DOHH2 (cell line): ENCODE data around the gene SRGAP1.

Experiments
- EZH2phosphoT487 ChIP-seq: fragments of 200-600 bp; sonication (generic); IDR thresholded peaks from 2 replicates; pipeline ENCODE4 v1.6.1; 2017; ENCODE audit warnings: borderline replicate concordance, mild to moderate bottlenecking, antibody characterized with exemption, low read length, moderate library complexity, mixed read lengths
- TF ChIP-seq, protein P1 (sequence below): fragments of 200-600 bp; sonication (generic); IDR thresholded peaks from one replicate; pipeline ENCODE4 v1.5.1; 2014; ENCODE audit warnings: antibody characterized with exemption, mild to moderate bottlenecking, low read depth, low read length; ENCODE audit not compliant: poor library complexity, severe bottlenecking

DNA sequence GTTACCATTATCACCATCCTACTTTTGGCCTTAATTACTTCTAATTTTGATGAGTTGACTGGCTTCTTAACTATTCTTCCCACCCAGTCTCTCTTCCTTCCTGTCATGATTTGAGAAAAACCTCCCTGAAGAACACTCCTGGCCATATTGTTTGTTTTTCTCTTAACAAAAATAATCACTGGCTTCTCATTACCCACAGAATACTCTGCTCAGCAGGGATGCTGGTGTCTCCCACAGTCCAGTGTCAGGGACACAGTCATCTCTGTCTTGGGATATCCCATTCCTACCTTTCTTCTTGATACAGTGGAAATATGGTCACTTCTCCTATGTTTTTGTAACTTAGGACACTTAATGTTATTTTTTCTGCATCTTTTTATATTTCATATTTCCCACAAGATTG lies 103.7 kb downstream of the SRGAP1 start:
- TF ChIP-seq, protein P1, sequence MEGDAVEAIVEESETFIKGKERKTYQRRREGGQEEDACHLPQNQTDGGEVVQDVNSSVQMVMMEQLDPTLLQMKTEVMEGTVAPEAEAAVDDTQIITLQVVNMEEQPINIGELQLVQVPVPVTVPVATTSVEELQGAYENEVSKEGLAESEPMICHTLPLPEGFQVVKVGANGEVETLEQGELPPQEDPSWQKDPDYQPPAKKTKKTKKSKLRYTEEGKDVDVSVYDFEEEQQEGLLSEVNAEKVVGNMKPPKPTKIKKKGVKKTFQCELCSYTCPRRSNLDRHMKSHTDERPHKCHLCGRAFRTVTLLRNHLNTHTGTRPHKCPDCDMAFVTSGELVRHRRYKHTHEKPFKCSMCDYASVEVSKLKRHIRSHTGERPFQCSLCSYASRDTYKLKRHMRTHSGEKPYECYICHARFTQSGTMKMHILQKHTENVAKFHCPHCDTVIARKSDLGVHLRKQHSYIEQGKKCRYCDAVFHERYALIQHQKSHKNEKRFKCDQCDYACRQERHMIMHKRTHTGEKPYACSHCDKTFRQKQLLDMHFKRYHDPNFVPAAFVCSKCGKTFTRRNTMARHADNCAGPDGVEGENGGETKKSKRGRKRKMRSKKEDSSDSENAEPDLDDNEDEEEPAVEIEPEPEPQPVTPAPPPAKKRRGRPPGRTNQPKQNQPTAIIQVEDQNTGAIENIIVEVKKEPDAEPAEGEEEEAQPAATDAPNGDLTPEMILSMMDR = no peak
- TF ChIP-seq EZH2phosphoT487 = no peak
